ENCODE results near the gene WDR45B. TPM values are rescaled to one million over a fixed set of nuclear protein-coding genes. Genes with fewer than 3 reads are reported as not detected.

Gene WDR45B
- total RNA-seq, 4 donors from 2014 or later = 79.3 to 95.9 (median 84.2) TPM

- no peaks in the 10 kb centered on the region for H3K9me3 ChIP-seq
- H3K27me3 ChIP-seq = no peaks in the 10 kb centered on the region
- H3K27ac ChIP-seq = no peak overlapping the region
- 88 to 91% methylated on average over 18 of the region's 18 CpGs for WGBS, 2 donors
- intact Hi-C loops (cut with DNase I) = no loop called here
- H3K4me1 ChIP-seq = no peaks in the 10 kb centered on the region
- DNase-seq = no peak
- TF ChIP-seq POLR2A (IDR thresholded peaks at IDR 0.05) (no peak), CTCF (IDR thresholded peaks at IDR 0.05) (no peak)
- H3K36me3 ChIP-seq = no peaks in the 10 kb centered on the region
- H3K4me3 ChIP-seq (replicated peaks in 1 of 3) = no peak overlapping the region
Observed at GRCh38 chr17:82675476-82676245, 27.4 kb upstream of the WDR45B start.

GRCh38 chr17:82674656-82675475, 26.6 kb upstream of the WDR45B start:
- Histone ChIP-seq H3K27me3 (no peaks in the 10 kb centered on the region), H3K36me3 (no peaks in the 10 kb centered on the region), H3K27ac (no peak overlapping the region), H3K9me3 (no peaks in the 10 kb centered on the region), H3K4me1 (no peaks in the 10 kb centered on the region), H3K4me3 (replicated peaks in 1 of 3) (no peak overlapping the region)
- TF ChIP-seq CTCF (IDR thresholded peaks at IDR 0.05) (no peak), POLR2A (IDR thresholded peaks at IDR 0.05) (no peak)
- no peak for DNase-seq
- WGBS, 2 donors = 74 to 79% methylated on average over 20 of the region's 20 CpGs
- intact Hi-C loops (cut with DNase I) = no loop called here

GRCh38 chr17:82670661-82671450, 22.6 kb upstream of the WDR45B start:
- WGBS, 2 donors = 92 to 93% methylated on average over 19 of the region's 19 CpGs
- no peaks in the 10 kb centered on the region for H3K9me3 ChIP-seq
- DNase-seq = no peak
- H3K27ac ChIP-seq = peak overlapping the region; percentile 57 to 76 (median 66)
- H3K36me3 ChIP-seq = no peaks in the 10 kb centered on the region
- TF ChIP-seq POLR2A (IDR thresholded peaks at IDR 0.05) = no peak
- H3K27me3 ChIP-seq = no peaks in the 10 kb centered on the region
- intact Hi-C loops (cut with DNase I) = no loop called here
- H3K4me1 ChIP-seq = peaks cover 4 to 16% of the 10 kb centered on the region in 2 donors
- no peak overlapping the region for H3K4me3 ChIP-seq (replicated peaks in 1 of 3)

- no peaks in the 10 kb centered on the region for H3K36me3 ChIP-seq
- TF ChIP-seq CTCF (IDR thresholded peaks at IDR 0.05) (peak in 4 of 6 experiments; percentile 49 to 59 (median 54)), POLR2A (IDR thresholded peaks at IDR 0.05) (no peak)
- WGBS, 2 donors = 49 to 64% methylated on average over 5 to 11 of the region's 20 CpGs
- peaks cover 4 to 16% of the 10 kb centered on the region in 2 donors for H3K4me1 ChIP-seq
- peak; percentile 72 to 80 for DNase-seq
- no peaks in the 10 kb centered on the region for H3K27me3 ChIP-seq
- no peak overlapping the region for H3K4me3 ChIP-seq (replicated peaks in 1 of 3)
- intact Hi-C loops (cut with DNase I) = loop anchor here (5.0 kb wide), 1 partner anchor 99 kb away; no protein-coding TSS in a partner anchor
- no peaks in the 10 kb centered on the region for H3K9me3 ChIP-seq
- peak overlapping the region in 1 of 3 donors; percentile 57 for H3K27ac ChIP-seq
Observed at GRCh38 chr17:82668631-82669099, 20.4 kb upstream of the WDR45B start.

GRCh38 chr17:82668024-82668630, 19.9 kb upstream of the WDR45B start:
- Histone ChIP-seq H3K9me3 (no peaks in the 10 kb centered on the region), H3K36me3 (no peaks in the 10 kb centered on the region), H3K4me3 (replicated peaks in 1 of 3) (no peak overlapping the region), H3K4me1 (peaks cover 4 to 16% of the 10 kb centered on the region in 2 donors), H3K27ac (no peak overlapping the region), H3K27me3 (no peaks in the 10 kb centered on the region)
- no peak for TF ChIP-seq CTCF (IDR thresholded peaks at IDR 0.05)
- TF ChIP-seq POLR2A (IDR thresholded peaks at IDR 0.05) = no peak
- intact Hi-C loops (cut with DNase I) = loop anchor here (5.0 kb wide), 1 partner anchor 99 kb away; no protein-coding TSS in a partner anchor
- WGBS, 2 donors = 80 to 85% methylated on average over 13 to 14 of the region's 16 CpGs
- no peak for DNase-seq
